ENCODE measurements around the gene SUGCT. TPM values are rescaled to one million over a fixed set of nuclear protein-coding genes. Genes with fewer than 3 reads are reported as not detected.

SUGCT gene
- total RNA-seq, 2 experiments from 2014 or later: 0.95 to 1.2 TPM

DNA sequence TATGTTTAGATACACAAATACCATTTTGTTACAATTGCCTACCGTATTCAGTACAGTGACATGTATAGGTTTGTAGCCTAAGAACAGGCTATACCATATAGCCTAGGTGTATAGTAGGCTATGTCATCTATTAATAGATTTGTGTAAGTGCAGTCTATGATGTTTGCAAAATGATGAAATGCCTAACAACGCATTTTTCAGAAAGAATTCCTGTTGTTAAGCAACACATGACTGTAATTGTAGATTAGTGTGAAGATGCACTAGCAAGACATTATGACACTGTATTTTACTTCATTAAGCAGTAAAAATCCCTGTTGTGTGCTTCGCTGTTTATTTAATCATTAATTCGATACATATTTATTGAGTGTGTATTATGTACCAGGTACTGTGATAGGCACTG, 446.0 kb downstream of the SUGCT start:
- ChIA-PET POLR2A (no interaction called here), CTCF (no interaction called here)
- Histone ChIP-seq H3K27ac (ENCODE audit: low read depth in 1 of 2, low read length in 2 of 2) (no peak overlapping the region), H3K9me3 (ENCODE audit: control insufficient read depth in 1 of 2, insufficient read depth in 1 of 2, low read length in 2 of 2) (no peaks in the 10 kb centered on the region), H3K4me3 (ENCODE audit: low read length) (no peak overlapping the region), H3K4me1 (ENCODE audit: insufficient read depth, low read length) (no peaks in the 10 kb centered on the region), H3K27me3 (ENCODE audit: control insufficient read depth in 1 of 2, insufficient read depth in 2 of 2, low read length in 2 of 2) (no peaks in the 10 kb centered on the region), H3K36me3 (ENCODE audit: insufficient read depth, low read length) (no peaks in the 10 kb centered on the region)
- Mint-ChIP-seq H3K27ac (no peak overlapping the region), H3K4me1 (ENCODE audit: low read depth) (no peaks in the 10 kb centered on the region), H3K36me3 (ENCODE audit: low read depth) (no peaks in the 10 kb centered on the region), H3K27me3 (no peaks in the 10 kb centered on the region), H3K9me3 (peaks cover 6% of the 10 kb centered on the region), H3K4me3 (no peak overlapping the region)
- TF ChIP-seq, protein P1, sequence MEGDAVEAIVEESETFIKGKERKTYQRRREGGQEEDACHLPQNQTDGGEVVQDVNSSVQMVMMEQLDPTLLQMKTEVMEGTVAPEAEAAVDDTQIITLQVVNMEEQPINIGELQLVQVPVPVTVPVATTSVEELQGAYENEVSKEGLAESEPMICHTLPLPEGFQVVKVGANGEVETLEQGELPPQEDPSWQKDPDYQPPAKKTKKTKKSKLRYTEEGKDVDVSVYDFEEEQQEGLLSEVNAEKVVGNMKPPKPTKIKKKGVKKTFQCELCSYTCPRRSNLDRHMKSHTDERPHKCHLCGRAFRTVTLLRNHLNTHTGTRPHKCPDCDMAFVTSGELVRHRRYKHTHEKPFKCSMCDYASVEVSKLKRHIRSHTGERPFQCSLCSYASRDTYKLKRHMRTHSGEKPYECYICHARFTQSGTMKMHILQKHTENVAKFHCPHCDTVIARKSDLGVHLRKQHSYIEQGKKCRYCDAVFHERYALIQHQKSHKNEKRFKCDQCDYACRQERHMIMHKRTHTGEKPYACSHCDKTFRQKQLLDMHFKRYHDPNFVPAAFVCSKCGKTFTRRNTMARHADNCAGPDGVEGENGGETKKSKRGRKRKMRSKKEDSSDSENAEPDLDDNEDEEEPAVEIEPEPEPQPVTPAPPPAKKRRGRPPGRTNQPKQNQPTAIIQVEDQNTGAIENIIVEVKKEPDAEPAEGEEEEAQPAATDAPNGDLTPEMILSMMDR (IDR thresholded peaks at IDR 0.05): no peak
- no peak for ATAC-seq (ENCODE audit: poor library complexity)
- DNase-seq: no peak
- intact Hi-C loops (cut with DNase I, micrococcal nuclease): no loop called here

DNA sequence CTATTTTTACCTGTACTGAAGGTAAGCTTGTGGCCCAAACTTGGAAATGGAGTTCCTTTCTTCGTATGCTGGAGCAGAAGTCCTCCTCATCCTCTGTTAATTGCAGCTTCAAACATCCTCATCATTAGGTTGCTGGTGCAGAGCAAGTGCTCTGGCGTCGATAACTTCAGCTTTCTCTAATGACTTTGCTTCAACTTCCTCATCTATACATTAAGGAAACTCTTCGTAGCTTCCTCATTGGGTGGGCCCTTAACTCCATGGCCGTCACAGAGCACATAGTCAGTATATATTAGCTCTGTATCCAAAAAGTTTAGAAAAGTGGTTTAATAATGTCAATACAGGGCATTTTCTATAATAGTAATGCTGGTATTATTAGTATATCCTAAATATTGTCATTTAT, 447.7 kb downstream of the SUGCT start:
- H3K9me3 ChIP-seq (ENCODE audit: control insufficient read depth in 1 of 2, insufficient read depth in 1 of 2, low read length in 2 of 2): no peaks in the 10 kb centered on the region
- ChIA-PET POLR2A (no interaction called here), CTCF (no interaction called here)
- no peaks in the 10 kb centered on the region for H3K27me3 ChIP-seq (ENCODE audit: control insufficient read depth in 1 of 2, insufficient read depth in 2 of 2, low read length in 2 of 2)
- peaks cover under 1% of the 10 kb centered on the region for H3K9me3 Mint-ChIP-seq
- ATAC-seq (ENCODE audit: poor library complexity) (no peak), DNase-seq (no peak)
- no peak overlapping the region for H3K27ac ChIP-seq (ENCODE audit: low read depth in 1 of 2, low read length in 2 of 2)
- no peaks in the 10 kb centered on the region for H3K4me1 ChIP-seq (ENCODE audit: insufficient read depth, low read length)
- H3K4me1 Mint-ChIP-seq (ENCODE audit: low read depth): no peaks in the 10 kb centered on the region
- H3K4me3 Mint-ChIP-seq: no peak overlapping the region
- no peak overlapping the region for H3K4me3 ChIP-seq (ENCODE audit: low read length)
- H3K36me3 ChIP-seq (ENCODE audit: insufficient read depth, low read length): no peaks in the 10 kb centered on the region
- H3K27me3 Mint-ChIP-seq: no peaks in the 10 kb centered on the region
- TF ChIP-seq, protein P1 (IDR thresholded peaks at IDR 0.05): no peak
- no peaks in the 10 kb centered on the region for H3K36me3 Mint-ChIP-seq (ENCODE audit: low read depth)
- intact Hi-C loops (cut with DNase I, micrococcal nuclease): no loop called here
- no peak overlapping the region for H3K27ac Mint-ChIP-seq

DNA sequence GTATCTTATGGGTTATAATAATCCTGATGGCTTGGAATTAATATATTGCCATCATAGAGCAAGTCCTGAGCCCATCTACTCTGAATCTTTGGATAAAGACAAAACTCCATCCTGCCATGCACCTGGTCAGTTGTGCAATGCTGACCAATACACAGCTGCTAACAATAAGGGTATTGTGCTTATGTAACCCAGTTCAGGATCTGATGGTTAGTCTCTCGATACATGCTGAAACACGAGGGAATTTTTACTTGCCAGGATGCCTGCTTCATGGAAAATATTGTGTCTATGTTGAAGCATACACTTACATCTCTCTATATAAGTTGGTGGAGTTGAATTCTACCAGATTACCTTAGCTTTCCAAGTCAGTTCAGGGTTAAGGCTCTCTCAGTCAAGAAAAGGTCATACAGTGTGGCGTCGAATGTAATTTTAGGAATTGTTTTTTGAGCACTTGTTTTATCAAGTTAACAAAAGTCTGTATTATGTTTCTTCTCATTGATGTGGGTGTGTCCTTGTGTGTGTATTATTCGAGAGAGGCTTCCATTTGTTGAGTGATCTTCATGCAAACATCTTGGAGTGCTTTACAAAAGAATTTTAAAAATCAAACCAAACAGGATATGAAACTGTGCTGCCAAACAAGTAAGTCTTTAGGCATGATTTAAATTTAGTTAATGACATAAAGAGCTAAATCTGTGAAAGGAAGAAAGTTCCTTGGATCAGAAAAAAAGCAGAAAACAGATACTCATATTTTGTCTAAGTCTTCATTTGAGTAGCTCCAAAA, 449.1 kb downstream of the SUGCT start:
- Mint-ChIP-seq H3K36me3 (ENCODE audit: low read depth) (no peaks in the 10 kb centered on the region), H3K4me1 (ENCODE audit: low read depth) (no peaks in the 10 kb centered on the region), H3K27me3 (no peaks in the 10 kb centered on the region), H3K27ac (no peak overlapping the region), H3K4me3 (no peak overlapping the region), H3K9me3 (no peaks in the 10 kb centered on the region)
- Histone ChIP-seq H3K9me3 (ENCODE audit: control insufficient read depth in 1 of 2, insufficient read depth in 1 of 2, low read length in 2 of 2) (peaks cover 0 to 3% of the 10 kb centered on the region in 2 experiments), H3K27ac (ENCODE audit: low read depth in 1 of 2, low read length in 2 of 2) (no peak overlapping the region), H3K4me3 (ENCODE audit: low read length) (no peak overlapping the region), H3K36me3 (ENCODE audit: insufficient read depth, low read length) (no peaks in the 10 kb centered on the region), H3K27me3 (ENCODE audit: control insufficient read depth in 1 of 2, insufficient read depth in 2 of 2, low read length in 2 of 2) (no peaks in the 10 kb centered on the region), H3K4me1 (ENCODE audit: insufficient read depth, low read length) (no peaks in the 10 kb centered on the region)
- intact Hi-C loops (cut with DNase I, micrococcal nuclease): no loop called here
- TF ChIP-seq, protein P1 (IDR thresholded peaks at IDR 0.05): no peak
- ATAC-seq (ENCODE audit: poor library complexity) (no peak), DNase-seq (no peak)
- POLR2A ChIA-PET: no interaction called here
- CTCF ChIA-PET: no interaction called here
